SIG-M5 treated with dmso at 0.1 percent for 504 hours (cell line): ENCODE results near the gene ST8SIA3.
"Not testable (repeated sequence)": the region's sequence is repeated elsewhere in the genome, so short reads cannot be mapped to it uniquely, and the experiment has no call there.

Experiments used
- DNase-seq: peaks from one replicate; lab custom pipeline; 2025; ENCODE audit not compliant: unreplicated experiment; lab: John Stamatoyannopoulos, UW

ST8SIA3 gene

GRCh38 chr18:57364460-57364859 lies 12.1 kb downstream of the ST8SIA3 start:
- DNase-seq: no peak

DNA sequence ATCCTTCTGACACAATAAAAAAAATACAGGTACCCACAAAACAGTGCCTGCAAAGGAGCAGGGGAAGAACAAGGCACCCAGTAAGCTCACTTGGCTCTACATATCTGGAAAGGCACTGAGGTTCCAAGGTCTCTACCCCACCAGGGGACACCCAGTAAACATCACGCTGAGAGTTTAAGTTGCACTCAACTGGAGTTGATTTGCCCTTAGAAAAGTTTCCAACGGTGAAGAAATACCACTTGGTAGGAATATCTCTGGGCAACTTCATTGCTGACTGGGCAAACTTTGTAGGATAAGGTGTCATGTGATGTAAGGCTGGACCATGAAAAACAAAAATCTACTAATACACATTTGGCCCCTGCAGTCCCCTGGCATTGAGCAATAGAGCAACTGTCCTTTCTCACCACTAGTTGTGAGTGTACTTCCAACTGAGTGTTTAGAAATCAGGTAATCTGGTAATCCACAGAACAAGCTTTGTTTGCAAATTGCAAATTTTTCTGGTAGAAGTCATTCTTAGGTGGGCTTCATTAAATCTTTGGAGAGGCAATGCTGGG lies 14.2 kb downstream of the ST8SIA3 start:
- no peak for DNase-seq

DNA sequence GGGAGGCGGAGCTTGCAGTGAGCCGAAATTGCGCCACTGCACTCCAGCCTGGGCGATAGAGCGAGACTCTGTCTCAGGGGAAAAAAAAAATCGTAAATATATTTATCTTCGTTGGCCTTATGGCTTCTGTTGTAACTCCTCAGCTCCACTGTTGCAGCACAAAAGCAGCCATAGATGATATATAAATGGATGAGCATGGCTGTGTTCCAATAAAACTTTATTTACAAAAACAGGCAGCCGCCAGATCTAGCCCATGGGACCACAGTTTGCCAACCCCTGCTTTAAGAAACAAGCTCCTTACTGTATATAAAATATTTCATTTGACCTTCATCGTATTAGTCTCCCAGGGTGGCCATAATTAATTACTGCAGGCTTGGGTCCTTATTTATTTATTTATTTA lies 20.1 kb downstream of the ST8SIA3 start:
- DNase-seq: no peak

DNA sequence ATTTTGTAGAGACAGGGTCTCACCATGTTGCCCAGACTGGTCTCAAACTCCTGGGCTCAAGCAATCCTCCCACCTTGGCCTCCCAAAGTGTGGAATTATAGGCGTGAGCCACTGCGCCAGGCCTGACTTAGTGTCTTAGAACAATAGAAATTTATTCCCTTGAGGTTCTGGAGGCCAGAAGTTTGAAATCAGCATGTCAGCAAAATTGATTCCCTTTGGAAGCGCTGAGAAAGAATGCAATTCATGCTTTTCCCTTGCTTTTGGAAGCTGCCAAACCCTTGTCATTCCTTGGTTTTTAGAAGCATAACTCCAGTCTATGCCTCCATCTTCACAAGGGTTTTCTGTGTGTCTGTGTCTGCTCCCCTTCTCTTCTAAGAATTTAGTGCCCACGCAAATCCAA lies 20.7 kb downstream of the ST8SIA3 start:
- DNase-seq: no peak

DNA sequence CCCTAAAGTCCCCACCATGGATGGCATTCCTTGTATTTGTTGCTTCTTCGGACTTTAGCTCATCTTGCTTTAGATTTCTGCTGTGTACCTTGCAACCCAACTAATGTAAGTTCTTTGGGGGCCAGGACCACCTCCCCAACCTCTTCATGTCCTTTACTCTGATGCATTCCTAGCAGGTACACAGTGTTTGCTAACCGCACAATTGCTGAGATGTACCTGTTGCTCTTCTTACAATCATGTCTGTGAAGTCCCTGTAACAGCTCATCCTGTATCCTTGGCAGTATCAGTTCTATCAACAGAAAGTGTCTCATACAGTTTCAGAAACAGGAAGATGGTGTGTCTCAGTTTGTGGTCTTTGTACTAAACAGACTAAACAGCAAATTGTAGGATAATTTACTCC lies 24.1 kb downstream of the ST8SIA3 start:
- no peak for DNase-seq

GRCh38 chr18:57389271-57389670 lies 36.9 kb downstream of the ST8SIA3 start:
- no peak for DNase-seq

- DNase-seq: no peak
Measured at GRCh38 chr18:57390044-57390443, 37.7 kb downstream of the ST8SIA3 start.

- DNase-seq: not testable (repeated sequence)
Measured at GRCh38 chr18:57394749-57395148, 42.4 kb downstream of the ST8SIA3 start.

- not testable (repeated sequence) for DNase-seq
Measured at GRCh38 chr18:57396831-57397230, 44.5 kb downstream of the ST8SIA3 start.

DNA sequence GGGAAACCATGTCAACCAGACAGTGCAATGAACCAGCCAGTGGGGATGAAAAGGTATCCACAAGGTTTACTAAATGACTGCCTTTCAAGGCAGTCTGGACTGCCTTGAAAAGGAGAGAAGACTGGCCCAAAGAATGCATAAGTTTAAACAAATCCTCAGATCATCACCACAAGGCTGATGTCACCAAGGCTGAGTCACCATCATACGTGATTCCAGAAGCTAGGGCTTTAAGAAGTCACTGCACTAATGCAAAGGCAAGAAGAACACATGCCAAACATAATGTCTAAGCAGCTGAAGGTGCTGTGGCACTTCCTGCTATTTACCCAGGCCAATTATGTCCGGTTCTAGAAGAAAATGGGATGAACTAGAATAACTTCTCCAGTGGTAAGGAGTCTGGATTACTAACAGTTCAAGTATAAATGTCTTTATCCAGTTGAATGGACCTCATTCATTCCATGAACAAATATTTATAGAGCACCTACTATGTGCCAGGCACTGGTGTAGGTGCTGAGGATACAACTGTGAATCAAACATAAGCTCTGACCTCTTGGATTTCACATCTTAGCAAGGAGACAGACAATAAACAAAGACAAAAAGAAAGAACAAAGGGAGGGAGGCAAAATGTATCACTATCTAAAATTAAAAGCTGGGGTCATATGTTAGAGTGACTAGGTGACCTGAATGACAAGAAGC lies 45.2 kb downstream of the ST8SIA3 start:
- DNase-seq: no peak

DNA sequence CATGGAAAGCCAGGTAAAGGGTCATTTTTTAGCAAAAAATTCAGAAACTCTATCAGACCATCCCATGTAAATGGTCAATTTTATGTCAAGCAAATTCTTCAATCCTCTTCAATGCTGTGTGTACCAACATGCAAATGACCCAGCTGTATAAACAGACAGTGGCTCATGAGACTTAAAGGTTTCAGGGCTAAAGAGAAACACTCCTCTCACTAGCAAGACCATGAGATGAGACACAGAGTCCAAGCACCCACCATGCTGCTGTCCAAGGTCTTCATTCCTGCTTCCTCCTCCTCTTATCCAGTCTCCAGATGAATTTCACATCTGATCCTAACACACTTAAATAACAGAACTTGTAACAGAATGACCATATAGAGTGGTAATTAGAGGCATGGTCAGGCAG lies 52.0 kb downstream of the ST8SIA3 start:
- DNase-seq: no peak

DNA sequence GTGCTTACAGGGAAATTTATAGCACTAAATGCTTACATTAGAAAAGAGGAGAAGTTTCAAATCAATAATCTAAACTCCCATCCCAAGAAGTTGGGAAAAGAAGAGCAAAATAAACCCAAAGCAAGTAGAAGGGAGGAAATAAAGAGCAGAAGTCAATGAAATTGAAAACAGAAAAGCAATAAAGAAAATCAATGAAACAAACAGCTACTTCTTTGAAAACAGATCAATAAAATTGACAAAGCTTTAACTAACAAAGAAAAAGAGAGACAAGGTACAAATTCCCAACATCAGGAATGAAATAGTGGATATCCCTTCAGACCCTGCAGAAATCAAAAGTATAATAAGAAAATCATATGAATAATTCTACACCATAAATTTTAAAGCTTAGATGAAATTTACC lies 57.3 kb downstream of the ST8SIA3 start:
- no peak for DNase-seq

DNA sequence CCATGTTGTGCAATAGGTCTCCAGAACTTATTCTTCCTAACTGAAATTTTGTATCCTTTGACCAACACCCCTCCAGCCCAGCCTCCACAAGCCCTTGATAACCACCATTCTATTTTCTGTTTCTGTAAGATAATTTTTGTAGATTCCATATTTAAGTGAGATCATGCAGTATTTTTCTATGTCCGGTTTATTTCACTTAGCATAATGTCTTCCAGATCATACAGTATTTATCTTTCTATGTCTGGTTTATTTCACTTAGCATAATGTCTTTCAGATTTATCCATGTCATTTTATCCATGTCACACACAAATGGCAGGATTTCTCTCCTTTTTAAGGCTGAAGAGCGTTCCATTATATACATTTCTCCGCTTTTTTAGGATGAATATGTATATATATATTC lies 58.4 kb downstream of the ST8SIA3 start:
- no peak for DNase-seq

GRCh38 chr18:57416542-57416941 lies 64.2 kb downstream of the ST8SIA3 start:
- no peak for DNase-seq
